IPS DF 19.7 (cell line): ENCODE results near the gene TRIO.

Experiments
- DNase-seq: peaks from one replicate; pipeline ENCODE4 v3.0.0-alpha.2; 2013; ENCODE audit warnings: low read depth, low spot score

The TRIO gene

GRCh38 chr5:14208071-14209021, 65.2 kb downstream of the TRIO start:
- DNase-seq, result no peak

- no peak for DNase-seq
These were observed 66.2 kb downstream of the TRIO start for GRCh38 chr5:14209222-14209822.

GRCh38 chr5:14209836-14210235, 66.7 kb downstream of the TRIO start:
- no peak for DNase-seq

- no peak for DNase-seq
These were observed 67.6 kb downstream of the TRIO start for GRCh38 chr5:14210729-14211128.

GRCh38 chr5:14211818-14212803, 69.0 kb downstream of the TRIO start:
- no peak for DNase-seq

- no peak for DNase-seq
These were observed 69.7 kb downstream of the TRIO start for GRCh38 chr5:14212838-14213237.

- DNase-seq, result no peak
These were observed 70.1 kb downstream of the TRIO start for GRCh38 chr5:14213253-14213652.

GRCh38 chr5:14213813-14214585, 70.9 kb downstream of the TRIO start:
- no peak for DNase-seq

- no peak for DNase-seq
These were observed 72.8 kb downstream of the TRIO start for GRCh38 chr5:14215901-14216300.

GRCh38 chr5:14216372-14216771, 73.2 kb downstream of the TRIO start:
- no peak for DNase-seq

- DNase-seq, result peak; percentile 56
These were observed 73.8 kb downstream of the TRIO start for GRCh38 chr5:14216902-14217301.

GRCh38 chr5:14217587-14217986, 74.4 kb downstream of the TRIO start:
- DNase-seq, result no peak

GRCh38 chr5:14218011-14218410, 74.9 kb downstream of the TRIO start:
- no peak for DNase-seq

GRCh38 chr5:14218480-14218879, 75.3 kb downstream of the TRIO start:
- no peak for DNase-seq

GRCh38 chr5:14218897-14219573, 75.9 kb downstream of the TRIO start:
- DNase-seq, result no peak

GRCh38 chr5:14219800-14220512, 76.8 kb downstream of the TRIO start:
- no peak for DNase-seq

- no peak for DNase-seq
These were observed 77.5 kb downstream of the TRIO start for GRCh38 chr5:14220642-14221041.

GRCh38 chr5:14221732-14222131, 78.6 kb downstream of the TRIO start:
- no peak for DNase-seq

- no peak for DNase-seq
These were observed 79.1 kb downstream of the TRIO start for GRCh38 chr5:14222206-14222605.

- DNase-seq, result no peak
These were observed 80.2 kb downstream of the TRIO start for GRCh38 chr5:14223372-14223771.
